GM23248 (cell line): ENCODE data around the gene APOM. TPM values are rescaled to one million over a fixed set of nuclear protein-coding genes. Genes with fewer than 3 reads are reported as not detected.
A peak's percentile ranks its signal among the peaks of the same experiment; 100 is the strongest.

Source experiments
- DNase-seq: peaks from one replicate; pipeline ENCODE4 v3.0.0-alpha.2; 2015
- H2AFZ ChIP-seq: fragments of 200-600 bp; sonication (generic); 2 replicates; pipeline ENCODE4 v1.6.1; 2016; ENCODE audit warnings: antibody characterized with exemption
- H3F3A ChIP-seq: fragments of 200-600 bp; sonication (generic); 2 replicates; pipeline ENCODE4 v1.6.1; 2016; ENCODE audit warnings: mild to moderate bottlenecking, antibody characterized with exemption, mixed run types; ENCODE audit not compliant: insufficient read depth
- H3K27ac ChIP-seq: fragments of 200-600 bp; sonication (generic); 2 replicates; pipeline ENCODE4 v1.5.1; 2016; ENCODE audit warnings: mild to moderate bottlenecking
- H3K27me3 ChIP-seq: fragments of 200-600 bp; sonication (generic); replicated peaks from 2 replicates; pipeline ENCODE4 v1.6.1; 2016; ENCODE audit warnings: mild to moderate bottlenecking; ENCODE audit not compliant: insufficient read depth
- H3K36me3 ChIP-seq: fragments of 200-600 bp; sonication (generic); 2 replicates; pipeline ENCODE4 v1.6.1; 2016; ENCODE audit warnings: low read depth, mild to moderate bottlenecking
- H3K4me1 ChIP-seq: fragments of 200-600 bp; sonication (generic); 2 replicates; pipeline ENCODE4 v1.6.1; 2016; ENCODE audit warnings: mild to moderate bottlenecking; ENCODE audit not compliant: insufficient read depth
- H3K4me2 ChIP-seq: fragments of 200-600 bp; sonication (generic); one replicate; pipeline ENCODE4 v1.6.1; 2016; ENCODE audit warnings: mild to moderate bottlenecking; ENCODE audit not compliant: unreplicated experiment
- H3K4me3 ChIP-seq: fragments of 200-600 bp; sonication (generic); 2 replicates; pipeline ENCODE4 v1.5.1; 2016; ENCODE audit warnings: mild to moderate bottlenecking
- H3K79me2 ChIP-seq: fragments of 200-600 bp; sonication (generic); 2 replicates; pipeline ENCODE4 v1.6.1; 2016; ENCODE audit warnings: mild to moderate bottlenecking; ENCODE audit not compliant: insufficient read depth
- H3K9ac ChIP-seq: fragments of 200-600 bp; sonication (generic); 2 replicates; pipeline ENCODE4 v1.6.1; 2016; ENCODE audit warnings: mild to moderate bottlenecking
- H3K9me2 ChIP-seq: fragments of 200-600 bp; sonication (generic); 2 replicates; pipeline ENCODE4 v1.6.1; 2016; ENCODE audit warnings: mixed run types, mild to moderate bottlenecking, moderate library complexity; ENCODE audit not compliant: insufficient read depth
- H3K9me3 ChIP-seq: fragments of 200-600 bp; sonication (generic); one replicate; pipeline ENCODE4 v1.6.1; 2017; ENCODE audit warnings: low read depth
- H4K20me1 ChIP-seq: fragments of 200-600 bp; sonication (generic); 2 replicates; pipeline ENCODE4 v1.6.0; 2016; ENCODE audit not compliant: insufficient read depth
- EZH2 ChIP-seq: fragments of 200-600 bp; sonication (generic); IDR thresholded peaks from 2 replicates; pipeline ENCODE4 v1.6.1; 2018; ENCODE audit warnings: antibody characterized with exemption, mild to moderate bottlenecking; ENCODE audit not compliant: insufficient read depth, poor library complexity, severe bottlenecking
- EZH2phosphoT487 ChIP-seq: fragments of 200-600 bp; sonication (generic); IDR thresholded peaks from 2 replicates; pipeline ENCODE4 v1.6.1; 2018; ENCODE audit warnings: antibody characterized with exemption, moderate library complexity, mild to moderate bottlenecking, low read depth; ENCODE audit not compliant: insufficient read depth
- WGBS, 2 experiments: methylation state at CpG; one replicate each; pipeline ENCODE4 v1.1.6; 2015 to 2017; ENCODE audit warnings: low lambda C conversion rate in 2 of 2, low coverage in 1 of 2; ENCODE audit errors: missing lambda C conversion rate in 2 of 2; 5-methylcytosine and 5-hydroxymethylcytosine counted together
- in situ Hi-C: fragments of 300-500 bp; cut with MboI; formaldehyde crosslinking; loops from 2 replicates; pipeline ENCODE4 v1.15.0; 2020
- polyA plus RNA-seq: library from polyadenylated mRNA; unstranded; fragments of >200 nt; fragmentation: Nextera tagmentation; extraction: Ambion mirVana; gene quantifications from 2 replicates; pipeline ENCODE4 v1.2.1, GENCODE V29; 2016
- total RNA-seq: library from RNA; depleted of rRNA; stranded (reverse); fragments of >200 nt; shearing (Covaris generic); gene quantifications from 2 replicates; pipeline ENCODE4 v1.2.3, GENCODE V29; 2014

APOM gene
- total and polyA plus RNA-seq, 2 experiments from 2014 or later, result 0.76 to 5.9 TPM

DNA sequence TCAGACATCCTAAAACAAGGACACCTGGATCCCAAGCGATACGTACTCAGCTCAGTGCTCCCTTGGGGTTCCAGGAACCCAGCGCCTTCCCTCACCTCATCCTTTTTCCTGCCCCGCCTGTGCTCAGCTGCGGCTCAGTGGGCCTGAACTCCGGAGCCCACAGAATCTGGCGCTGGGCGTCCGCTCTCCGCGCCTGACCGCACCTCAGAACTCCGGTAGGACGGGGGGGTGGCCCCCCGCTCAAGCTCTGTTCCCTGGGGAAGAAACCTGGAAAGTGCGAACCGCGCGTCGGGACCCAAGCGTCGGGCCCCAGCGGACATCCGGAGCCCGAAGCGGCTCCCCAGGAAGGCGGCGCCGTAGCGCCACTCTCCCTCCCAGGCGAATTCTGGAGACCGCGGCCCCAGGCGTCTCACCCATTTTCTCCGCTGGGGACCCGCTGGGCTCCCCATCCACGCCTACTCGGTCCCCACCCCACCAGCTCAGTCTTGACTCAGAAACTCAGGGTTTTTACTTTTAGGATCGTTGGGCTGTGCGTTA, 25.5 kb downstream of the APOM start:
- TF ChIP-seq EZH2 (no peak), EZH2phosphoT487 (no peak)
- peak overlapping the region; percentile 79 for H3K9ac ChIP-seq
- H3K27me3 ChIP-seq, result no peaks in the 10 kb centered on the region
- in situ Hi-C loops, result no loop called here
- H3K4me3 ChIP-seq, result peak overlapping the region; percentile 79
- H3K27ac ChIP-seq, result peak overlapping the region; percentile 69
- no peaks in the 10 kb centered on the region for H3K79me2 ChIP-seq
- peaks cover 29% of the 10 kb centered on the region for H3F3A ChIP-seq
- H3K4me2 ChIP-seq, result peak overlapping the region; percentile 91
- H4K20me1 ChIP-seq, result no peaks in the 10 kb centered on the region
- H3K9me3 ChIP-seq, result no peaks in the 10 kb centered on the region
- no peaks in the 10 kb centered on the region for H3K9me2 ChIP-seq
- peaks cover 9% of the 10 kb centered on the region; the same call in 1 of the 2 replicates for H3K4me1 ChIP-seq
- peak; percentile 79 for DNase-seq
- 2% methylated on average over 38 of the region's 40 CpGs for WGBS, 2 experiments
- H2AFZ ChIP-seq, result peak overlapping the region; percentile 93
- no peaks in the 10 kb centered on the region; the same call in 1 of the 2 replicates for H3K36me3 ChIP-seq

DNA sequence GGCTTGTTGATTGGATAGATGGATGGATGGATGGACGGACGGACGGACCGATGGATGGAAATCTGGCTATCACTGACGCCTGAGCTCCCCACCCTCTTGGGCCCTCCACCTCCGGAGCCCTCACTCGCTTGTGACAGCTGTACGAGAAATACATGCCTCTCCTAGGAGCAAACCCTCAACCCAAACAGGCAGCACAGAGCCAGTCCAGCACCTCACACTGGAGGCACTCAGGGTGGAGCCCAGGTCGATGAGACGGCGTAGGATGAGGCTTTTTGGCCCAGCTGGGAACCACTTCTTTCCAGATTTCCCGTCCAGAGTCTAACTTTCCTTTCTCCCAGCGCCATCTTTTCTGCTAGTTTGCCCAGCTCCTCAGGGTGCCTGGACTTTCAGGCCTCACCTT, 27.9 kb downstream of the APOM start:
- no peak for DNase-seq
- Histone ChIP-seq H3K27ac (no peak overlapping the region), H3K36me3 (peaks cover 4% of the 10 kb centered on the region; the same call in 1 of the 2 replicates), H3K4me2 (no peak overlapping the region), H4K20me1 (no peaks in the 10 kb centered on the region), H3K9me2 (no peaks in the 10 kb centered on the region), H3K4me1 (peaks cover 9% of the 10 kb centered on the region; the same call in 1 of the 2 replicates), H3K9me3 (no peaks in the 10 kb centered on the region), H3K4me3 (no peak overlapping the region), H3F3A (peaks cover 14% of the 10 kb centered on the region; the same call in 1 of the 2 replicates), H3K9ac (no peak overlapping the region), H2AFZ (no peak overlapping the region), H3K27me3 (no peaks in the 10 kb centered on the region), H3K79me2 (no peaks in the 10 kb centered on the region)
- in situ Hi-C loops, result no loop called here
- no peak for TF ChIP-seq EZH2
- TF ChIP-seq EZH2phosphoT487, result no peak
- WGBS, 2 experiments, result 94 to 95% methylated on average over 9 to 13 of the region's 13 CpGs

DNA sequence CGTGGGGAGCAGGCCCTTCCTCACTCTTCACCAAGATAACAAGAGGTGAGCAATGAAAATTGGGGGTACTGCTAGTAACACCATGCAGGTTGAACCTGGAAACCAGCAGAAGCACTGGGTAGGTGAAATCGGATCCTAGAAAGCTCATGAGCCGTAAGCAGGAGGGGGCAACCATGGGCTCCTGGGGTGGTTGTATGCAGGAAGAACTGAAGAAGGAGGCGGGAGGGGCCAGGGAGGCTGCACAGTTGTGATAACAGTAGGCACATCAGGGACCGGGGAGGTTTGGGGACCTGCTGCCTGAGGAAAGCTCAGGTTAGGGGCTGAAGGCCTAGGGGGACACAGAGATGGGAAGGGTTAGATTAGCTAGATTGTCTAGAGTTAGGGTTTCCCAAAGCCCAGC, 30.8 kb downstream of the APOM start:
- H4K20me1 ChIP-seq, result no peaks in the 10 kb centered on the region
- no peak overlapping the region for H3K4me3 ChIP-seq
- H3K9me3 ChIP-seq, result no peaks in the 10 kb centered on the region
- in situ Hi-C loops, result no loop called here
- H3F3A ChIP-seq, result peaks cover 7% of the 10 kb centered on the region; the same call in 1 of the 2 replicates
- no peaks in the 10 kb centered on the region for H3K9me2 ChIP-seq
- no peak for TF ChIP-seq EZH2phosphoT487
- no peak for TF ChIP-seq EZH2
- no peak for DNase-seq
- 76 to 84% methylated on average over 5 of the region's 5 CpGs for WGBS, 2 experiments
- H3K9ac ChIP-seq, result no peak overlapping the region
- H3K4me1 ChIP-seq, result peaks cover 4% of the 10 kb centered on the region; the same call in 1 of the 2 replicates
- H3K4me2 ChIP-seq, result no peak overlapping the region
- H2AFZ ChIP-seq, result no peak overlapping the region
- H3K27me3 ChIP-seq, result no peaks in the 10 kb centered on the region
- H3K27ac ChIP-seq, result no peak overlapping the region
- H3K36me3 ChIP-seq, result peaks cover 4% of the 10 kb centered on the region; the same call in 1 of the 2 replicates
- no peaks in the 10 kb centered on the region for H3K79me2 ChIP-seq

DNA sequence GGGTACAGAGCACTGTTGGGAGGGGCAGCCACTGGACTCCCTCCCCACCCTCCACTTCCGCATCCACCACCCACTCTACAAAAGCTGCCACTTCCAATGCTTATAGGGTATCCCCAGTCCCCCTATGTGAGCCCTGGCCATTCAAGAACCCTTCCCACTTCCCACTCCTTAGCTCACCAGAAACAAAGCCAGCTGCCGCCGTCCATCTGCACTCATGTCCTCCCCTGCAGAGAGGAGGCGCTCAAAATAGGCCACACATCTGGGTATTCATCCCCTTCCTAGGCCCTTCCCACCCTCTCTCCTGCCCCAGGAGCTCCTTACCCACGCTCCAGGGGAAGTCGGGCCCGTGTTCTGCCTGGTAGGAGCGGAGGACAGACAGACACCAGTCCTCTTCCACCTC, 31.6 kb downstream of the APOM start:
- no peak overlapping the region for H2AFZ ChIP-seq
- DNase-seq, result no peak
- no peak for TF ChIP-seq EZH2phosphoT487
- no peak for TF ChIP-seq EZH2
- H3F3A ChIP-seq, result peaks cover under 1% of the 10 kb centered on the region; the same call in 1 of the 2 replicates
- H3K9me3 ChIP-seq, result no peaks in the 10 kb centered on the region
- no peak overlapping the region for H3K9ac ChIP-seq
- no peak overlapping the region for H3K4me2 ChIP-seq
- H3K36me3 ChIP-seq, result peaks cover 9% of the 10 kb centered on the region; the same call in 1 of the 2 replicates
- H3K27me3 ChIP-seq, result no peaks in the 10 kb centered on the region
- no peaks in the 10 kb centered on the region for H4K20me1 ChIP-seq
- WGBS, 2 experiments, result 80 to 81% methylated on average over 7 to 8 of the region's 8 CpGs
- H3K79me2 ChIP-seq, result no peaks in the 10 kb centered on the region
- no peaks in the 10 kb centered on the region for H3K4me1 ChIP-seq
- H3K27ac ChIP-seq, result no peak overlapping the region
- in situ Hi-C loops, result no loop called here
- no peak overlapping the region for H3K4me3 ChIP-seq
- no peaks in the 10 kb centered on the region for H3K9me2 ChIP-seq
